ENCODE data around the gene MCRS1.

DNA sequence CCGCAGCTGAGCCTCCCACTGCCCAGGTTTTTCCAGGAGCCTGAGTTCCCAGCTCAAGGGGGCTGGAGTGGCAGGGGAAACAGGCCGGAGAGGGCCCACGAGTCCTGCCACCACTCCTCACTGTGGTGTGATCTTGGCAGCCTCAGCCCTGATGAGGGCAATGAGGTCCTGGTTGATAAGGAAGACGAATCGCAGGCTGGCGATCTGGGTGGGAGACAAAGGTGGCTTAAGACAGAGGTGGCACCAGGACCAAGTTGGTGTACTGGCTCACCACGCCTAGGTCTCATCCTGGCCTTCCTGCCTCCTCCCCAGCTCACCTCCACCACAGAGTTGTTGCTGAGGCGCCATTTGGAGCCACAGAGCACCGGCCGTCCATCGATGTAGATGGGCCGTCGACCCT is 9.4 kb downstream of the MCRS1 start:
- no peak for TF ChIP-seq POLR2A (IDR thresholded peaks at IDR 0.05; ENCODE audit: low read depth, low read length)
- no peak for TF ChIP-seq CTCF (IDR thresholded peaks at IDR 0.05; ENCODE audit: extremely low read depth in 1 of 2, insufficient read depth in 1 of 2, low read depth in 1 of 2, low read length in 2 of 2)
- no peak for TF ChIP-seq EZH2 (IDR thresholded peaks at IDR 0.05; ENCODE audit: borderline replicate concordance, low read depth, low read length, severe bottlenecking)
- no peak for TF ChIP-seq JUN (IDR thresholded peaks at IDR 0.05; ENCODE audit: borderline replicate concordance, insufficient read depth, insufficient read length, low read depth)
- TF ChIP-seq POLR2AphosphoS5 (IDR thresholded peaks at IDR 0.05; ENCODE audit: insufficient read depth, low read depth, low read length): no peak
- TF ChIP-seq MAX (IDR thresholded peaks at IDR 0.05; ENCODE audit: insufficient read depth, insufficient read length): no peak
